PC-9 (cell line): Measurements from ENCODE around the gene GVQW3. TPM values are rescaled to one million over a fixed set of nuclear protein-coding genes. Genes with fewer than 3 reads are reported as not detected.

Source experiments
- BruUV-seq: library from RNA; stranded (reverse); fragments of 400-500 nt; replicated peaks from 2 replicates; lab custom pipeline; 2021; lab: Mats Ljungman, UMichigan
- CTCF ChIA-PET: fragments of 300-600 bp; sonication (Branson Sonifier 250); formaldehyde crosslinking; loops from one replicate; lab custom pipeline; 2022; ENCODE audit warnings: antibody characterized with exemption; lab: Charles Lee
- POLR2A ChIA-PET: fragments of 300-600 bp; sonication (Branson Sonifier 250); formaldehyde crosslinking; loops from one replicate; lab custom pipeline; 2022; ENCODE audit warnings: antibody characterized with exemption; ENCODE audit not compliant: unreplicated experiment; lab: Charles Lee
- DNase-seq, 2 experiments: peaks; one replicate each; pipeline versions ENCODE4 v3.0.0 to v3.0.0-alpha.2; 2015 to 2022; ENCODE audit warnings: mixed read lengths in 1 of 2
- H2AFZ ChIP-seq: fragments of 200-600 bp; sonication (generic); 2 replicates; pipeline ENCODE4 v1.8.1; 2017; ENCODE audit warnings: antibody characterized with exemption
- H3F3A ChIP-seq: fragments of 200-600 bp; sonication (generic); 2 replicates; pipeline ENCODE4 v1.8.1; 2017; ENCODE audit warnings: antibody characterized with exemption, mild to moderate bottlenecking, low read depth; ENCODE audit not compliant: insufficient read depth
- H3K27ac ChIP-seq: fragments of 200-600 bp; sonication (generic); 2 replicates; pipeline ENCODE4 v1.6.1; 2016; ENCODE audit warnings: mixed run types
- H3K27me3 ChIP-seq: fragments of 200-600 bp; sonication (generic); 2 replicates; pipeline ENCODE4 v1.6.1; 2016; ENCODE audit warnings: low read depth, mixed run types; ENCODE audit not compliant: insufficient read depth
- H3K36me3 ChIP-seq: fragments of 200-600 bp; sonication (generic); 2 replicates; pipeline ENCODE4 v1.6.1; 2016; ENCODE audit warnings: low read depth, mixed run types
- H3K4me1 ChIP-seq: fragments of 200-600 bp; sonication (generic); replicated peaks from 2 replicates; pipeline ENCODE4 v1.6.1; 2016; ENCODE audit warnings: mixed run types; ENCODE audit not compliant: insufficient read depth
- H3K4me2 ChIP-seq: fragments of 200-600 bp; sonication (generic); 2 replicates; pipeline ENCODE4 v1.6.1; 2017; ENCODE audit warnings: mixed run types
- H3K4me3 ChIP-seq: fragments of 200-600 bp; sonication (generic); 2 replicates; pipeline ENCODE4 v1.6.1; 2016; ENCODE audit warnings: mixed run types
- H3K79me2 ChIP-seq: fragments of 200-600 bp; sonication (generic); 2 replicates; pipeline ENCODE4 v1.6.1; 2017; ENCODE audit warnings: low read depth, mixed run types
- H3K9me2 ChIP-seq: fragments of 200-600 bp; sonication (generic); 2 replicates; pipeline ENCODE4 v1.8.1; 2017; ENCODE audit warnings: mild to moderate bottlenecking; ENCODE audit not compliant: insufficient read depth
- H3K9me3 ChIP-seq: fragments of 200-600 bp; sonication (generic); 2 replicates; pipeline ENCODE4 v1.8.1; 2016; ENCODE audit warnings: low read depth; ENCODE audit not compliant: insufficient read depth
- H4K20me1 ChIP-seq: fragments of 200-600 bp; sonication (generic); 2 replicates; pipeline ENCODE4 v1.8.1; 2017; ENCODE audit not compliant: insufficient read depth
- CTCF ChIP-seq: fragments of 200-600 bp; sonication (generic); conservative IDR thresholded peaks from 2 replicates; pipeline ENCODE4 v1.6.1; 2017; ENCODE audit warnings: mixed run types, antibody characterized with exemption, mild to moderate bottlenecking, moderate library complexity
- EZH2 ChIP-seq: fragments of 200-600 bp; sonication (generic); IDR thresholded peaks from 2 replicates; pipeline ENCODE4 v1.8.0; 2017; ENCODE audit warnings: antibody characterized with exemption, low read depth
- intact Hi-C: fragments of 100-400 bp; cut with micrococcal nuclease; formaldehyde crosslinking; loops from one replicate; pipeline ENCODE4 v1.10.0; 2022; ENCODE audit not compliant: unreplicated experiment
- total RNA-seq: library from RNA; stranded (reverse); gene quantifications from 2 replicates; pipeline ENCODE4 v1.2.3, GENCODE V29; 2021

GVQW3 gene
- total RNA-seq, 1 experiment from 2014 or later, result 11.1 TPM

DNA sequence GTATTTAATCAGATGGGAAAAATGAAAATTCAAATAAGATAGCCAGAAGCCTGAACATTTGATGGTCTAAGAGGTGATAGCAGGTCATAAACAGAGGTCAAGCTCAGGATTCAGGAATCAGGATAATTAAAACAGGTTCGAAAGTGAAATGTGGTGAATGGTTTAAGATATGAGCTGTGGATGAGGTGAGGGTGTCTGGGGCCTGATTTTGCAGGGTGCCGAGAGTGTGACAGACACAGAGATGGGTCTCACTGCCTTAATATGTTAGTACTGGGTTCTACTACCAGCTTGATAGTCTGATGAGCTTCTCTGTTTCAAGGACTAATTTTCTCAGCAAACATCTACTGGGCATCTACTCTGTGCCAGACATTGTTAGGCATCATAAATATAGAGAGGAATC, 43.8 kb downstream of the GVQW3 start:
- Histone ChIP-seq H3K36me3 (no peaks in the 10 kb centered on the region), H3K27ac (no peak overlapping the region), H3K4me3 (no peak overlapping the region), H3K9me3 (no peaks in the 10 kb centered on the region), H3K79me2 (no peaks in the 10 kb centered on the region), H3K4me1 (no peaks in the 10 kb centered on the region), H3F3A (no peaks in the 10 kb centered on the region), H4K20me1 (no peaks in the 10 kb centered on the region), H2AFZ (no peak overlapping the region), H3K9me2 (no peaks in the 10 kb centered on the region), H3K4me2 (no peak overlapping the region), H3K27me3 (no peaks in the 10 kb centered on the region; the same call in 1 of the 2 replicates)
- intact Hi-C loops, result no loop called here
- no peak for DNase-seq
- BruUV-seq, result no TSS peak
- POLR2A ChIA-PET, result no interaction called here
- TF ChIP-seq CTCF (no peak), EZH2 (no peak)
- CTCF ChIA-PET, result no interaction called here

DNA sequence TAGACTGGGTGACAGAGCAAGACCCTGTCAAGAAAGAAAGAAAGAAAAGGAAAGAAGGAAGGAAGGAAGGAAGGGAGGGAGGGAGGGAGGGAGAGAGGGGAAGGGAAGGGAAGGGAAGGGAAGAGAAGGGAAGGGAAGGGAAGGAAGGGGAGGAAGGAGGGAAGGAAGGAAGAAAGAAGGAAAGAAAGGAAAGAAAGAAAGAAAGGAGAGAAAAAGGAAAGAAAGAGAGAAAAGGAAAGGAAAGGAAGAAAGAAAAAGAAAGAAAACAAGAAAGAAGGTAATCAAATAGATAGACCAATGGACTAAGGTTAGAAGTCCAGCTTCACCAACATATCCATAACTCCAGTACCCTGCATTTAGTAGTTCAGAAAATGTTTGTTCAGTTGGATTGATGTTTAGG, 45.5 kb downstream of the GVQW3 start:
- Histone ChIP-seq H3K27ac (no peak overlapping the region), H3K4me2 (no peak overlapping the region)
- no peak for DNase-seq

DNA sequence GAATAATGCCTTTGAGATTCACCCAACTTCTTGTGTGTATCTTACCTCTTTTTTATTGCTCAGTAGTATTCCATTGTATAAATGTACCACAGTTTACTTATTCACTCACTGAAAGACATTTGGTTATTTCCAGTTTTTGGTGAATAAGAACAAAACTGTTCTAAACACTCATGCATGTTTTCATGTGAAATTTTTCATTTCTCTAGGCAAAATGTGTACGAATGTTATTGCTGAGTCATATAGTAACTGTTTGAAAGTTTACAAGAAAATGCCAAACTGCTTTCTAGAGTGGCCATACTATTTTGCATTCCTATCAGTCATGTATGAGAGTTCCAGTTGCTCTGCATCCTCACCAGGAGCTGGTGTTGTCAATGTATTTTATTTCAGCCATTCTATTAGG, 54.9 kb downstream of the GVQW3 start:
- TF ChIP-seq CTCF (no peak), EZH2 (no peak)
- intact Hi-C loops, result no loop called here
- H2AFZ ChIP-seq, result no peak overlapping the region
- H3K9me3 ChIP-seq, result no peaks in the 10 kb centered on the region
- H4K20me1 ChIP-seq, result no peaks in the 10 kb centered on the region
- ChIA-PET CTCF (no interaction called here), POLR2A (no interaction called here)
- H3K27ac ChIP-seq, result no peak overlapping the region
- no TSS peak for BruUV-seq
- H3K79me2 ChIP-seq, result no peaks in the 10 kb centered on the region
- H3K9me2 ChIP-seq, result no peaks in the 10 kb centered on the region
- no peak for DNase-seq
- H3K4me3 ChIP-seq, result no peak overlapping the region
- no peaks in the 10 kb centered on the region for H3K27me3 ChIP-seq
- no peak overlapping the region for H3K4me2 ChIP-seq
- no peaks in the 10 kb centered on the region for H3K36me3 ChIP-seq
- H3K4me1 ChIP-seq, result no peaks in the 10 kb centered on the region
- no peaks in the 10 kb centered on the region for H3F3A ChIP-seq

More for the DNA sequence above, 45.5 kb downstream of the GVQW3 start:
- Histone ChIP-seq H3K79me2 (no peaks in the 10 kb centered on the region), H3K27me3 (no peaks in the 10 kb centered on the region; the same call in 1 of the 2 replicates), H3F3A (no peaks in the 10 kb centered on the region), H3K9me2 (no peaks in the 10 kb centered on the region), H3K4me1 (no peaks in the 10 kb centered on the region), H2AFZ (no peak overlapping the region), H4K20me1 (no peaks in the 10 kb centered on the region), H3K9me3 (no peaks in the 10 kb centered on the region), H3K4me3 (no peak overlapping the region), H3K36me3 (no peaks in the 10 kb centered on the region)
- BruUV-seq, result no TSS peak
- no peak for TF ChIP-seq CTCF
- no peak for TF ChIP-seq EZH2
- POLR2A ChIA-PET, result no interaction called here
- intact Hi-C loops, result no loop called here
- CTCF ChIA-PET, result no interaction called here
